ENCODE data around the gene ADCY9.

Gene ADCY9

GRCh38 chr16:4124535-4125294 lies 8.5 kb upstream of the ADCY9 start:
- in situ Hi-C loops (cut with MboI; ENCODE audit: low sequenced_read_pairs): no loop called here

DNA sequence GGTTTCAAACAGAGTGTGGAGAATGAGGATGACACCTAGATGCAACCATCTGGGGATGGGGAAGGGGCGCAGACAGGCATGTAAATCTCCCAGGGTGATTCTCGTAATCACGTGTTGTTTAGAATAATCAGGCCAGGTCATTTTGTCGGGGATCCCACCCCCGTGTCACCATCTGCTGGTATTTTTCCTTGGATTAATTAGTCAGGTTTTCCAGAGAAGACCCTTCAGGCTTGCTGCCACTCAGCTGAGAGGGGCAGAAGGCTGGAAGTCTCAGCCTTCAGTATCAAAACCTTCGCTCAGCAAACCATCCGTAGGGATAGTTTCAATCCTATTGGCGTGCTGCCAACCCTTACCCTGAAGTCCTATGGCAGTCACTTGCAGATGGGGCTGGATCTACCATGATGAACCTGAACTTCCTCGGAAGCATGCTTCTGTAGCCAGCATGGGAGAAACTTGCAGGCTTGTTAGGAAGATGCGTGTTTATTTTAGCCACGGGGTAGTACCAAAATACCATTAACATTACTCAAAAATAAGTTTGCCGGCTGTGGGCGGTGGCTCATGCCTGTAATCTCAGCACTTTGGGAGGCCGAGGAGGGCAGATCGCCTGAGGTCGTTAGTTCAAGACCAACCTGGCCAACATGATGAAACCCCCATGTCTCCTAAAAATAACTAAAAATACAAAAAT lies 7.5 kb upstream of the ADCY9 start:
- in situ Hi-C loops (cut with MboI; ENCODE audit: low sequenced_read_pairs): no loop called here

DNA sequence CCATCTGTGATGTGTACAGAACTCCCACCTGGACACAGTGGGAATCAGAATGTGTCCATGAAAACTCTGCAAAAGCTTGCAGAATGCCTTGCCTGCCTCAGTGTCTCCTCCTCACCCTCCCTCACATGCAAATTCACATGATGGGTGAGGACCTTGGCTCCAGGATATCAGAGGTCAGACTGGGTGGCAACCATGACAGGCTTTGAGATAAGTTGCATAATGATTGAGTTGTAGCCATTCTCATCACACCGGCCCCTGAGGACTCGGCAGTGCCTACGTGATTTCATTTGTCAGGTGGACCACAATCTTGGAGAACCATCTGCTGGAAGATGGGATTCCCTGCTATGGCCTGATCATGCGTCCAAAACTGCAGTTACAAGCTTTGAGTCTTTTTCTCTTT lies 3.9 kb upstream of the ADCY9 start:
- in situ Hi-C loops (cut with MboI; ENCODE audit: low sequenced_read_pairs): no loop called here

DNA sequence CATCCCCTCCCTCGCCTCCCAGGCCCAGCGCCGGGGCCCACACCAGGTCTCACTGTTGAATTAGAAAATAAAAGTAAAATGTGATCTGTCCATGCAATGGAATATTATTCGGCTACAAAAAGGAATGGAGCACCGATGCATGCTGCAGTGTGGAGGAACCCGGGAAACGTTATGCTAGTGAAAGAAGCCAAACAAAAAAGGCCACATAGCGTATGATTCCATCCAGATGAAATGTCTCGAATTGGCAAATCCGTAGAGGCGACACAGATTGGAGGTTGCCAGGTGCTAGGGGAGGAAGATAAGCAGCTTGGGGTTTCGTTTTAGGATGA lies 972 bp upstream of the ADCY9 start:
- in situ Hi-C loops (cut with MboI; ENCODE audit: low sequenced_read_pairs): no loop called here

DNA sequence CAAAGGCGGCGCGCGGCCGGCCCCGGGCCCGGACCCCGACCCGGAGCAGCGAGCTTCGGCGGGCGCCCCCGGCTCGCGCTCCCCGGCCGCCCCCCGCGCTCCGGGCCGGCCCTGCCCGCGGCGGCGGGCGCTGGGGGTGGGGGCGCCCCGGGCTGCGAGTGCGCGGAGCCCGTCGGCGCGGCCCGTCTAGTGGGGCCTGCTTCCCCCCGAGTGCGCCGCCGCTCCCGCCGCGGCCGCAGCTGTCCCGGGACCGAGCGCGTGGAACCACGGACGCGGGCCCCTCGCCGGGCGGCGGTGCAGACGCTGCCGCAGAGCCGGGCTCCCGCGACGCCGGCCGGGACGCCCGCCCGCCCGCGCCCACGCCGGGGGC lies 308 bp downstream of the ADCY9 start:
- in situ Hi-C loops (cut with MboI; ENCODE audit: low sequenced_read_pairs): no loop called here

- in situ Hi-C loops (cut with MboI; ENCODE audit: low sequenced_read_pairs): no loop called here
Measured at GRCh38 chr16:4115209-4115948, 863 bp downstream of the ADCY9 start.

DNA sequence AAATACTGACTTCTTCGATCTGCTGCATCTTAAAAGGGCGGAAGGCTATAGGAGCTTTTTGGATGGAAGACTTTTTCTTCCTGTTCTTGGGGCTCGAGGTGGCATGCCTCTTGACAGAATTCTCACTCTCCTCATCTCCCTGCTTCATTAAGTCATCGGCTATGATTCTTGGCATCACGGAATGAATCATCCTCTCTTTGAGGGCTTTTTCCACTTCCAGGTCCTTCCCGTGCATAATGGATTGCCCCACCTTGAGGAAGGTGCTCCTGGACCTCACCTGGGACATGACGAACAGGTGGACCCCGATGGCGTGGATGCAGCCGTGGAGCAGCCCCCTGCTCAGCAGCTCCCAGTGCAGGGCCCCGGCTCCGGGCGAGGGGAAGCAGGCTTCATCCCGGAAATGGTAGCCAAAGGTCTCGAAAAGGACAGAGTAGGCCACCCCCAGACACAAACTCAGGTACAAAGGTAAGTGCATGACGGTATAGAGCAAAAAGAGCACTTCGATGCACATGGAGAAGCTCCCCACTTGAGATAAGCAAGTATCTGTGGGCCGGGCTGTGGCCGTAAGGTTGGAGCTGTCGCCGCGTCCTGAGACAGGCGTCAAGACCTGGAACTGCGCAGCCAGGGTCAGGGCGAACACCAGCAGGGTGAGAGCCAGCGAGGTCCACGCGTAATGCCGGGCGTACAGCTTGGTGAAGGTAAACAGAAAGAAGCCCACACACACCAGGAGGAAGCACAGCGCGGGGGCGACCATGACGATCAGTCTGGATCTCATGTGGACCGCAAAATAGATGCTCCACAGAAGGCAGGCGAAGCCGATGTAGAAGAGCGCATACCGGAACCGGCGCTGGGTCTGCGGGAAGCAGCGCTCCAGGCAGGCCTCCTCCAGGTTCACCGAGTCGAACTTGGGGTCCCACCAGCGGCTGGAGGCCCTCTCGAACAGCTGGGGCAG lies 1.7 kb downstream of the ADCY9 start:
- in situ Hi-C loops (cut with MboI; ENCODE audit: low sequenced_read_pairs): no loop called here

GRCh38 chr16:4113358-4114256 lies 2.6 kb downstream of the ADCY9 start:
- in situ Hi-C loops (cut with MboI; ENCODE audit: low sequenced_read_pairs): no loop called here

DNA sequence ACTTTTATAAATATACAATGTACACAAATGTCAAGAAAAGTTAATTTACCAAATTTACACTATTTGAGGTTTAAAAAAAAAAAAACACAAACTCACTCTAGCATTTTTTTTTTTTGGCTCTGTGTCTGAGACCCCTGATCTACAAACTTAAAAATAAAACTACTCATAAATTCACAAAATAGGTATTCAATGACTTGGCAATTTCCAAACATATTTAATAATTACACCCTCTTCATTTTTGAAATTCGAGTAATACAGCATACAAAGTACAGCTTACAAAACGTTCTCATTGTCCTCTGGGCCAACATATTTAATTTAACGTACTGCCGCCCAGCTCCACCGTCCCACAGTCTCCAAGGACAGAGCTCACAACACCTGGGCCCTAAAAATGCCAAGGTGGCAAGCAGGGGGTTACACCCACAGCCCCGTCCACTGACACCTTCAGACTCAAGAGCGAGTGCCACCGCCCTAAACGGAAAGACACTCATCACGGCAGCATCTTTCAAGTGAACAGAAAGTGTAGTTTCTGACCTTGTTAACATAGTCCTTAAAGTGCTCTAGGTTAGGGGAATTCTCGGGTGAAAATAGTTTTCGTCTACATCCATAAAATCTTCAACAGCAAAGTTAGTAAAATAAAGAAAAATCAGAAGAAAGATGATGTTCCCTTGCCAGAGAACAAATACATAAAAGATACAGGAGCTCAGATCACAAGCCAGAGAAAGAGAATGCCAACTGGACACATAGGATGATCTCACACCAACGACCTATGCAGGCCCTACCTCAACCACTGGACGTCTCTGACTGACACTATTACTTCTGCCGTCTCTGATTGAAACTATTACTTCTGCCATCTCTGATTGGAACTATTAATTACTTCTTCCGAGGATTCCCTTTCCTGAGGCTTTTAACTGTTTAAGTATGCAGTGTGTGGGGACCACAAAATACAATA lies 4.2 kb downstream of the ADCY9 start:
- in situ Hi-C loops (cut with MboI; ENCODE audit: low sequenced_read_pairs): no loop called here

- in situ Hi-C loops (cut with MboI; ENCODE audit: low sequenced_read_pairs): no loop called here
Measured at GRCh38 chr16:4110680-4111079, 5.6 kb downstream of the ADCY9 start.

GRCh38 chr16:4110065-4110464 lies 6.2 kb downstream of the ADCY9 start:
- in situ Hi-C loops (cut with MboI; ENCODE audit: low sequenced_read_pairs): no loop called here

- in situ Hi-C loops (cut with MboI; ENCODE audit: low sequenced_read_pairs): no loop called here
Measured at GRCh38 chr16:4109250-4109736, 6.9 kb downstream of the ADCY9 start.

- in situ Hi-C loops (cut with MboI; ENCODE audit: low sequenced_read_pairs): no loop called here
Measured at GRCh38 chr16:4106516-4106915, 9.7 kb downstream of the ADCY9 start.

DNA sequence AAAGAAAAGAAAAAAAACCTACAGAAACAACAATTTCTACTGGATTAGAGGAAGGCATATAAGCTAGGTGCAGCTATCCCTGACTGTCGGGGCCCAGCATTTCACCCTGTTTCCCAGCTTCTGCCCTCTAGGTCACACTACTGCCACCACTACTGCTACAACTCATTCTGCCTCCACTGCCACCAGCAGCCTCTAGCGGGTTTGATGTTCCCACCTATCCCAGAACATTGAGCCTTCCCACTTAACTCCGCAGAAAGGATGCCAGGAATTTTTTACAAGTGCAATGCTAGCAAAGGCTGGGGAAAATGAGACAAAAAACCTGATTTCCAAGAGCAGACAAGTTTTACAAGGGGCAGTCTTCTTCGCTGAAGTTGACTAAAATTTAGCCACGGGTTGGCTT lies 10.4 kb downstream of the ADCY9 start:
- in situ Hi-C loops (cut with MboI; ENCODE audit: low sequenced_read_pairs): no loop called here

GRCh38 chr16:4103745-4104144 lies 12.5 kb downstream of the ADCY9 start:
- in situ Hi-C loops (cut with MboI; ENCODE audit: low sequenced_read_pairs): no loop called here

GRCh38 chr16:4101421-4102219 lies 14.6 kb downstream of the ADCY9 start:
- in situ Hi-C loops (cut with MboI; ENCODE audit: low sequenced_read_pairs): no loop called here

DNA sequence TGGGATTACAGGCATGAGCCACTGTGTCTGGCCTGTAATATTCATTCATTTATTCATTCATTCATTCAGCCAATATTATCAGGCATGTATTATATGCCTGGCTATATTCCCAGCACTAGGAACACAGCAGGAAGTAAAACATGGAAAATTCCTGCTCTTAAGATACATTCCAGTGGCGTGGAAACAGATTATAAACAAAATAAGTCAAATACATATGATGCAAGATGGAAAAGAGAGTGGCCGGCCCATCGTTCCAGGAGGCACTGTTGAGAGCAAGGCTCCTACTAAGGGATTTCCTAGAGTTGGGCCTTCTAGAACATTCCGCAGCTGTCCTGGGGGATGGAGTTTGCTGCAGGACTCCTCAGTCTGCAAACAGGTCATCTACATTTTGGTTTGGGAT lies 17.7 kb downstream of the ADCY9 start:
- in situ Hi-C loops (cut with MboI; ENCODE audit: low sequenced_read_pairs): no loop called here

DNA sequence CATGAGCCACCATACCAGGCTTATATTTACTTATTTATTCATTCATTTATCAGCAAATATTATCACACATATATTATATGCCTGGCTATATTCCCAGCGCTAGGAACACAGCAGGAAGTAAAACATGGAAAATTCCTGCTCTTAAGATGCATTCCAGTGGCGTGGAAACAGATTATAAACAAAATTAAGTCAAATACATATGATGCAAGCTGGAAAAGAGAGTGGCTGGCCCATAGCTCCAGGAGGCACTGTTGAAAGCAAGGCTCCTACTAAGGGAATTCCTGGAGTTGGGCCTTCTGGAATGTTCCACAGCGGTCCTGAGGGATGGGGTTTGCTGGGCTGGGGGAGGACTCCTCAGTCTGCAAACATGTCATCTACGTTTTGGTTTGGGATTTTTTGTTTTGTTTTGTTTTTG lies 18.4 kb downstream of the ADCY9 start:
- in situ Hi-C loops (cut with MboI; ENCODE audit: low sequenced_read_pairs): no loop called here

Data from hTERT RPE-1 (cell line).